ENCODE results near the gene FAM227B.
"Not testable (repeated sequence)": the region's sequence is repeated elsewhere in the genome, so short reads cannot be mapped to it uniquely, and the experiment has no call there.

Gene FAM227B

GRCh38 chr15:49628379-49628778, 7.8 kb upstream of the FAM227B start:
- FAIRE-seq (no peak), DNase-seq (ENCODE audit: insufficient read length) (no peak)
- TF ChIP-seq POLR2A (IDR thresholded peaks at IDR 0.05; ENCODE audit: low read depth, low read length) (no peak), TAF1 (IDR thresholded peaks at IDR 0.05; ENCODE audit: borderline replicate concordance, low read depth, low read length) (no peak), POLR2AphosphoS5 (IDR thresholded peaks at IDR 0.05; ENCODE audit: low read depth, low read length) (no peak)

- TF ChIP-seq TAF1 (IDR thresholded peaks at IDR 0.05; ENCODE audit: borderline replicate concordance, low read depth, low read length), result no peak
- no peak for TF ChIP-seq POLR2A (IDR thresholded peaks at IDR 0.05; ENCODE audit: low read depth, low read length)
- TF ChIP-seq POLR2AphosphoS5 (IDR thresholded peaks at IDR 0.05; ENCODE audit: low read depth, low read length), result no peak
- FAIRE-seq (no peak), DNase-seq (ENCODE audit: insufficient read length) (no peak)
These were observed 6.8 kb upstream of the FAM227B start for GRCh38 chr15:49627407-49627877.

GRCh38 chr15:49625460-49626036, 4.9 kb upstream of the FAM227B start:
- no peak for DNase-seq (ENCODE audit: insufficient read length)
- no peak for FAIRE-seq
- no peak for TF ChIP-seq TAF1 (IDR thresholded peaks at IDR 0.05; ENCODE audit: borderline replicate concordance, low read depth, low read length)
- TF ChIP-seq POLR2AphosphoS5 (IDR thresholded peaks at IDR 0.05; ENCODE audit: low read depth, low read length), result no peak
- TF ChIP-seq POLR2A (IDR thresholded peaks at IDR 0.05; ENCODE audit: low read depth, low read length), result no peak

- DNase-seq (ENCODE audit: insufficient read length) (no peak), FAIRE-seq (no peak)
- TF ChIP-seq TAF1 (IDR thresholded peaks at IDR 0.05; ENCODE audit: borderline replicate concordance, low read depth, low read length) (no peak), POLR2AphosphoS5 (IDR thresholded peaks at IDR 0.05; ENCODE audit: low read depth, low read length) (no peak), POLR2A (IDR thresholded peaks at IDR 0.05; ENCODE audit: low read depth, low read length) (no peak)
These were observed 3.4 kb upstream of the FAM227B start for GRCh38 chr15:49624056-49624455.

- FAIRE-seq (no peak), DNase-seq (ENCODE audit: insufficient read length) (no peak)
- no peak for TF ChIP-seq POLR2A (IDR thresholded peaks at IDR 0.05; ENCODE audit: low read depth, low read length)
- TF ChIP-seq POLR2AphosphoS5 (IDR thresholded peaks at IDR 0.05; ENCODE audit: low read depth, low read length), result no peak
- TF ChIP-seq TAF1 (IDR thresholded peaks at IDR 0.05; ENCODE audit: borderline replicate concordance, low read depth, low read length), result no peak
These were observed 1.9 kb upstream of the FAM227B start for GRCh38 chr15:49622561-49622960.

GRCh38 chr15:49621887-49622286, 1.3 kb upstream of the FAM227B start:
- DNase-seq (ENCODE audit: insufficient read length) (no peak), FAIRE-seq (no peak)
- no peak for TF ChIP-seq POLR2A (IDR thresholded peaks at IDR 0.05; ENCODE audit: low read depth, low read length)

- FAIRE-seq, result no peak
- no peak for DNase-seq (ENCODE audit: insufficient read length)
- no peak for TF ChIP-seq POLR2AphosphoS5 (IDR thresholded peaks at IDR 0.05; ENCODE audit: low read depth, low read length)
These were observed 788 bp upstream of the FAM227B start for GRCh38 chr15:49621401-49621811.

GRCh38 chr15:49620199-49620598, 419 bp downstream of the FAM227B start:
- FAIRE-seq, result no peak
- TF ChIP-seq POLR2A (IDR thresholded peaks at IDR 0.05; ENCODE audit: low read depth, low read length), result no peak
- no peak for TF ChIP-seq POLR2AphosphoS5 (IDR thresholded peaks at IDR 0.05; ENCODE audit: low read depth, low read length)
- TF ChIP-seq TAF1 (IDR thresholded peaks at IDR 0.05; ENCODE audit: borderline replicate concordance, low read depth, low read length), result no peak
- no peak for DNase-seq (ENCODE audit: insufficient read length)

- DNase-seq (ENCODE audit: insufficient read length) (no peak), FAIRE-seq (no peak)
- TF ChIP-seq POLR2AphosphoS5 (IDR thresholded peaks at IDR 0.05; ENCODE audit: low read depth, low read length) (no peak), POLR2A (IDR thresholded peaks at IDR 0.05; ENCODE audit: low read depth, low read length) (no peak), TAF1 (IDR thresholded peaks at IDR 0.05; ENCODE audit: borderline replicate concordance, low read depth, low read length) (no peak)
These were observed 1.4 kb downstream of the FAM227B start for GRCh38 chr15:49619226-49619625.

- not testable (repeated sequence) for FAIRE-seq; DNase-seq (ENCODE audit: insufficient read length)
These were observed 8.4 kb downstream of the FAM227B start for GRCh38 chr15:49612240-49612639.

GRCh38 chr15:49610157-49610918, 10.3 kb downstream of the FAM227B start:
- DNase-seq (ENCODE audit: insufficient read length) (no peak), FAIRE-seq (no peak)

GRCh38 chr15:49606594-49606993, 14.0 kb downstream of the FAM227B start:
- TF ChIP-seq TAF1 (IDR thresholded peaks at IDR 0.05; ENCODE audit: borderline replicate concordance, low read depth, low read length) (no peak), POLR2A (IDR thresholded peaks at IDR 0.05; ENCODE audit: low read depth, low read length) (no peak), POLR2AphosphoS5 (IDR thresholded peaks at IDR 0.05; ENCODE audit: low read depth, low read length) (no peak)
- DNase-seq (ENCODE audit: insufficient read length), result no peak
- no peak for FAIRE-seq

More at GRCh38 chr15:49610157-49610918, 10.3 kb downstream of the FAM227B start:
- TF ChIP-seq POLR2AphosphoS5 (IDR thresholded peaks at IDR 0.05; ENCODE audit: low read depth, low read length) (no peak), TAF1 (IDR thresholded peaks at IDR 0.05; ENCODE audit: borderline replicate concordance, low read depth, low read length) (no peak), POLR2A (IDR thresholded peaks at IDR 0.05; ENCODE audit: low read depth, low read length) (no peak)
